DMS114 treated with DMSO at 0.1 percent for 48 hours (cell line): ENCODE measurements around the gene CSNK2B.

Experiments
- DNase-seq: peaks from one replicate; lab custom pipeline; 2025; ENCODE audit not compliant: unreplicated experiment; lab: John Stamatoyannopoulos, UW

Gene CSNK2B

GRCh38 chr6:31710523-31711219 is 44.8 kb downstream of the CSNK2B start:
- no peak for DNase-seq

- DNase-seq: no peak
Observed at GRCh38 chr6:31711233-31711632, 45.4 kb downstream of the CSNK2B start.

- no peak for DNase-seq
Observed at GRCh38 chr6:31712296-31712695, 46.4 kb downstream of the CSNK2B start.

GRCh38 chr6:31713465-31713864 is 47.6 kb downstream of the CSNK2B start:
- no peak for DNase-seq

GRCh38 chr6:31713991-31714684 is 48.3 kb downstream of the CSNK2B start:
- no peak for DNase-seq

- no peak for DNase-seq
Observed at GRCh38 chr6:31715022-31715958, 49.4 kb downstream of the CSNK2B start, which contains the start of gene LY6G6D. Gene LY6G6D (plus strand): TSS chr6:31715348. CDS start chr6:31715356, 8 bp downstream.

GRCh38 chr6:31717499-31718222 is 51.8 kb downstream of the CSNK2B start:
- DNase-seq: no peak

- DNase-seq: no peak
Observed at GRCh38 chr6:31718265-31718664, 52.4 kb downstream of the CSNK2B start.

- DNase-seq: no peak
Observed at GRCh38 chr6:31719001-31719400, 53.1 kb downstream of the CSNK2B start.
